HepG2 (cell line): ENCODE measurements around the gene GCM1. TPM values are rescaled to one million over a fixed set of nuclear protein-coding genes. Genes with fewer than 3 reads are reported as not detected.

Experiments used
- ATF3 ChIP-seq: sonication (generic); formaldehyde crosslinking; IDR thresholded peaks from 2 replicates; pipeline ENCODE4 v1.4.0; 2020; ENCODE audit warnings: missing genetic modification reagents
- ATRX ChIP-seq: sonication (generic); formaldehyde crosslinking; IDR thresholded peaks from 2 replicates; pipeline ENCODE4 v1.4.0; 2020; ENCODE audit warnings: missing genetic modification reagents, borderline replicate concordance
- E2F2 ChIP-seq: sonication (generic); formaldehyde crosslinking; IDR thresholded peaks from 2 replicates; pipeline ENCODE4 v1.4.0; 2020; ENCODE audit warnings: missing genetic modification reagents, borderline replicate concordance
- ETV6 ChIP-seq: sonication (generic); formaldehyde crosslinking; conservative IDR thresholded peaks from 2 replicates; pipeline ENCODE4 v1.4.0; 2020; ENCODE audit warnings: missing genetic modification reagents
- IRX3 ChIP-seq: sonication (generic); formaldehyde crosslinking; IDR thresholded peaks from 2 replicates; pipeline ENCODE4 v1.8.1; 2023; ENCODE audit warnings: mild to moderate bottlenecking, low read depth, missing genetic modification reagents, borderline replicate concordance
- MLX ChIP-seq: IDR thresholded peaks from 2 replicates; pipeline ENCODE4 v1.6.1; 2016
- PCBP1 ChIP-seq: fragments of 200-400 bp; formaldehyde crosslinking; IDR thresholded peaks from 2 replicates; pipeline ENCODE4 v1.6.1; 2017; ENCODE audit warnings: mild to moderate bottlenecking, low read depth, low read length, borderline replicate concordance
- PTBP1 ChIP-seq: fragments of 200-400 bp; formaldehyde crosslinking; IDR thresholded peaks from 2 replicates; pipeline ENCODE4 v1.6.1; 2018; ENCODE audit warnings: low read length, low read depth; ENCODE audit not compliant: poor library complexity, severe bottlenecking
- ZBTB14 ChIP-seq: sonication (generic); formaldehyde crosslinking; IDR thresholded peaks from 2 replicates; pipeline ENCODE4 v1.4.0; 2020; ENCODE audit warnings: missing genetic modification reagents
- ZFP1 ChIP-seq: IDR thresholded peaks from 2 replicates; pipeline ENCODE4 v1.6.1; 2016
- ZNF101 ChIP-seq: sonication (generic); formaldehyde crosslinking; IDR thresholded peaks from 2 replicates; pipeline ENCODE4 v1.4.0; 2020; ENCODE audit warnings: mild to moderate bottlenecking, low read depth, missing genetic modification reagents, borderline replicate concordance
- ZNF232 ChIP-seq: sonication (generic); formaldehyde crosslinking; IDR thresholded peaks from 2 replicates; pipeline ENCODE4 v1.4.0; 2020; ENCODE audit warnings: missing genetic modification reagents, borderline replicate concordance
- ZNF441 ChIP-seq: sonication (generic); formaldehyde crosslinking; IDR thresholded peaks from 2 replicates; pipeline ENCODE4 v1.7.0; 2021; ENCODE audit warnings: missing genetic modification reagents, borderline replicate concordance
- ZNF629 ChIP-seq: sonication (generic); formaldehyde crosslinking; conservative IDR thresholded peaks from 2 replicates; pipeline ENCODE4 v1.5.0; 2020; ENCODE audit warnings: missing genetic modification reagents
- ZNF644 ChIP-seq: IDR thresholded peaks from 2 replicates; pipeline ENCODE4 v1.6.1; 2016; ENCODE audit warnings: low read depth
- ZNF780A ChIP-seq: sonication (generic); formaldehyde crosslinking; IDR thresholded peaks from 2 replicates; pipeline ENCODE4 v1.8.0; 2022; ENCODE audit warnings: mild to moderate bottlenecking, missing genetic modification reagents, moderate library complexity
- ZNF879 ChIP-seq: sonication (generic); formaldehyde crosslinking; IDR thresholded peaks from 2 replicates; pipeline ENCODE4 v1.8.1; 2023; ENCODE audit warnings: missing genetic modification reagents
- polyA plus RNA-seq, 8 experiments: library from polyadenylated mRNA; depleted of rRNA in 3 of 8; stranded (reverse) in 7 of 8; unstranded in 1 of 8; fragments of >200 nt; fragmentation: Illumina TruSeq in 4 of 8; extraction: Trizol in 4 of 8; gene quantifications; 2 replicates each; pipeline versions ENCODE4 v1.2.1 to v1.2.3, GENCODE V29; 2011 to 2016; ENCODE audit warnings: low read depth in 4 of 8, missing spikeins in 1 of 8, mixed read lengths in 1 of 8; ENCODE audit not compliant: insufficient read depth in 1 of 8
- total RNA-seq, 5 experiments: library from RNA; depleted of rRNA; stranded (reverse); fragments of >200 nt; fragmentation: Illumina TruSeq; extraction: Trizol; gene quantifications; 2 replicates each; pipeline ENCODE4 v1.2.3, GENCODE V29; 2016; ENCODE audit warnings: low read depth in 1 of 5
- TF ChIP-seq, protein P1 (sequence below): sonication (generic); formaldehyde crosslinking; IDR thresholded peaks from 2 replicates; pipeline ENCODE4 v1.4.0; 2020; ENCODE audit warnings: missing genetic modification reagents, borderline replicate concordance
- TF ChIP-seq, protein P2 (sequence below): sonication (generic); formaldehyde crosslinking; IDR thresholded peaks from 2 replicates; pipeline ENCODE4 v1.8.0; 2022; ENCODE audit warnings: missing genetic modification reagents, mild to moderate bottlenecking, borderline replicate concordance
- TF ChIP-seq, protein P3 (sequence below): sonication (generic); formaldehyde crosslinking; IDR thresholded peaks from 2 replicates; pipeline ENCODE4 v1.5.0; 2020; ENCODE audit warnings: missing genetic modification reagents
- TF ChIP-seq, protein P4 (sequence below): sonication (generic); formaldehyde crosslinking; IDR thresholded peaks from 2 replicates; pipeline ENCODE4 v1.5.0; 2020; ENCODE audit warnings: mild to moderate bottlenecking, missing genetic modification reagents

The GCM1 gene
- total and polyA plus RNA-seq, 2 of the 13 experiments (the other 11 are each of a cell fraction or from before 2014, with no cell fraction given), result 0.04 to 0.13 TPM

DNA sequence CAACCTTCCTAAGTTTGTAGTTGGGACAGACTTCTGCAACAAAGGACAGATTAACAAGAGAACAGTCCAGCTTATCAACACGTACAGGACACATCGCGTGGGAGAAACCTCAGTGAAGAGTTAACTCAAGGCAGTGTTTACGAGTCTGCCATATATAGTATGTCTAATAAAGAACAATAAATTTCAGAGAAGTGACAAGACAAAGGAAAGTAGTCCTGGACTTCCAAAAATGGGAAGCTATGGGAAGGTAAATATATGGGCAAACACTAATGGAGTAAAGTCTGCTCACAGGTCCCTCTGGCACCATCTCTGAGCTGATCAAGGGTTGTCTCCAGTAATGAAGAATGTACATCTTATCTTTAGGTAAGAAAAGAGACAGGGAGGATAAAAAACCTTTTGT lies 34.9 kb downstream of the GCM1 start (continued):
- TF ChIP-seq ZBTB14 (CRISPR knock-in tag) (no peak), MLX (CRISPR knock-in tag) (no peak), ZFP1 (CRISPR knock-in tag) (no peak), PCBP1 (no peak), PTBP1 (no peak), ZNF780A (CRISPR knock-in tag) (no peak), ZNF441 (CRISPR knock-in tag) (no peak), ETV6 (CRISPR knock-in tag) (no peak), IRX3 (no peak), E2F2 (no peak), ZNF232 (CRISPR knock-in tag) (no peak), ZNF644 (CRISPR knock-in tag) (no peak), ZNF101 (CRISPR knock-in tag) (no peak), ATRX (no peak), ZNF879 (CRISPR knock-in tag) (no peak), ZNF629 (CRISPR knock-in tag) (0 out of 2 replicates have a peak, but pooled peaks have one; percentile 37), ATF3 (no peak)
- TF ChIP-seq, protein P1, sequence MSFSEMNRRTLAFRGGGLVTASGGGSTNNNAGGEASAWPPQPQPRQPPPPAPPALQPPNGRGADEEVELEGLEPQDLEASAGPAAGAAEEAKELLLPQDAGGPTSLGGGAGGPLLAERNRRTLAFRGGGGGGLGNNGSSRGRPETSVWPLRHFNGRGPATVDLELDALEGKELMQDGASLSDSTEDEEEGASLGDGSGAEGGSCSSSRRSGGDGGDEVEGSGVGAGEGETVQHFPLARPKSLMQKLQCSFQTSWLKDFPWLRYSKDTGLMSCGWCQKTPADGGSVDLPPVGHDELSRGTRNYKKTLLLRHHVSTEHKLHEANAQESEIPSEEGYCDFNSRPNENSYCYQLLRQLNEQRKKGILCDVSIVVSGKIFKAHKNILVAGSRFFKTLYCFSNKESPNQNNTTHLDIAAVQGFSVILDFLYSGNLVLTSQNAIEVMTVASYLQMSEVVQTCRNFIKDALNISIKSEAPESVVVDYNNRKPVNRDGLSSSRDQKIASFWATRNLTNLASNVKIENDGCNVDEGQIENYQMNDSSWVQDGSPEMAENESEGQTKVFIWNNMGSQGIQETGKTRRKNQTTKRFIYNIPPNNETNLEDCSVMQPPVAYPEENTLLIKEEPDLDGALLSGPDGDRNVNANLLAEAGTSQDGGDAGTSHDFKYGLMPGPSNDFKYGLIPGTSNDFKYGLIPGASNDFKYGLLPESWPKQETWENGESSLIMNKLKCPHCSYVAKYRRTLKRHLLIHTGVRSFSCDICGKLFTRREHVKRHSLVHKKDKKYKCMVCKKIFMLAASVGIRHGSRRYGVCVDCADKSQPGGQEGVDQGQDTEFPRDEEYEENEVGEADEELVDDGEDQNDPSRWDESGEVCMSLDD (CRISPR knock-in tag), result no peak
- TF ChIP-seq, protein P2, sequence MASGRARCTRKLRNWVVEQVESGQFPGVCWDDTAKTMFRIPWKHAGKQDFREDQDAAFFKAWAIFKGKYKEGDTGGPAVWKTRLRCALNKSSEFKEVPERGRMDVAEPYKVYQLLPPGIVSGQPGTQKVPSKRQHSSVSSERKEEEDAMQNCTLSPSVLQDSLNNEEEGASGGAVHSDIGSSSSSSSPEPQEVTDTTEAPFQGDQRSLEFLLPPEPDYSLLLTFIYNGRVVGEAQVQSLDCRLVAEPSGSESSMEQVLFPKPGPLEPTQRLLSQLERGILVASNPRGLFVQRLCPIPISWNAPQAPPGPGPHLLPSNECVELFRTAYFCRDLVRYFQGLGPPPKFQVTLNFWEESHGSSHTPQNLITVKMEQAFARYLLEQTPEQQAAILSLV (CRISPR knock-in tag), result no peak
- TF ChIP-seq, protein P3, sequence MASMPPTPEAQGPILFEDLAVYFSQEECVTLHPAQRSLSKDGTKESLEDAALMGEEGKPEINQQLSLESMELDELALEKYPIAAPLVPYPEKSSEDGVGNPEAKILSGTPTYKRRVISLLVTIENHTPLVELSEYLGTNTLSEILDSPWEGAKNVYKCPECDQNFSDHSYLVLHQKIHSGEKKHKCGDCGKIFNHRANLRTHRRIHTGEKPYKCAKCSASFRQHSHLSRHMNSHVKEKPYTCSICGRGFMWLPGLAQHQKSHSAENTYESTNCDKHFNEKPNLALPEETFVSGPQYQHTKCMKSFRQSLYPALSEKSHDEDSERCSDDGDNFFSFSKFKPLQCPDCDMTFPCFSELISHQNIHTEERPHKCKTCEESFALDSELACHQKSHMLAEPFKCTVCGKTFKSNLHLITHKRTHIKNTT, result no peak
- TF ChIP-seq, protein P4, sequence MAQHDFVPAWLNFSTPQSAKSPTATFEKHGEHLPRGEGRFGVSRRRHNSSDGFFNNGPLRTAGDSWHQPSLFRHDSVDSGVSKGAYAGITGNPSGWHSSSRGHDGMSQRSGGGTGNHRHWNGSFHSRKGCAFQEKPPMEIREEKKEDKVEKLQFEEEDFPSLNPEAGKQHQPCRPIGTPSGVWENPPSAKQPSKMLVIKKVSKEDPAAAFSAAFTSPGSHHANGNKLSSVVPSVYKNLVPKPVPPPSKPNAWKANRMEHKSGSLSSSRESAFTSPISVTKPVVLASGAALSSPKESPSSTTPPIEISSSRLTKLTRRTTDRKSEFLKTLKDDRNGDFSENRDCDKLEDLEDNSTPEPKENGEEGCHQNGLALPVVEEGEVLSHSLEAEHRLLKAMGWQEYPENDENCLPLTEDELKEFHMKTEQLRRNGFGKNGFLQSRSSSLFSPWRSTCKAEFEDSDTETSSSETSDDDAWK (CRISPR knock-in tag), result no peak
